ENCODE measurements around the gene DENND6B. TPM values are rescaled to one million over a fixed set of nuclear protein-coding genes. Genes with fewer than 3 reads are reported as not detected.
"Not testable (repeated sequence)": the region's sequence is repeated elsewhere in the genome, so short reads cannot be mapped to it uniquely, and the experiment has no call there.

DENND6B gene
- total and polyA plus RNA-seq, 2 of the 13 experiments (the other 11 are each of a cell fraction or from before 2014, with no cell fraction given), result 0.95 to 3.8 TPM

- CTCF ChIA-PET (ENCODE audit: low intra/inter-chr PET ratio, low total read pairs), result interaction anchor here (1.7 kb wide), 1 partner anchor 46 kb away, joined by 9 read pairs; no protein-coding TSS in a partner anchor
- H3K27me3 ChIP-seq (ENCODE audit: control insufficient read depth in 1 of 2, insufficient read depth in 2 of 2, low read length in 2 of 2); H3K4me3 ChIP-seq (replicated peaks in 1 of 3; ENCODE audit: insufficient read depth in 1 of 3, low read depth in 2 of 3, low read length in 3 of 3); H3K36me3 ChIP-seq (replicated peaks in 1 of 2; ENCODE audit: control insufficient read depth in 1 of 2, insufficient read depth in 2 of 2, low read length in 2 of 2); H2AFZ ChIP-seq (ENCODE audit: low read length); H3K9me3 ChIP-seq (ENCODE audit: low read length); H3K9ac ChIP-seq (ENCODE audit: insufficient read depth, low read depth, low read length); in situ Hi-C loops (cut with HindIII; ENCODE audit: extremely low pct_ligation_motif_present, low pct_unique_long_range_greater_than_20kb); BruUV-seq (replicated peaks); H4K20me1 ChIP-seq (ENCODE audit: insufficient read depth, low read length); H3K79me2 ChIP-seq (ENCODE audit: insufficient read depth, low read length); TF ChIP-seq HNF4G (CRISPR knock-in tag; IDR thresholded peaks at IDR 0.05; ENCODE audit: borderline replicate concordance, low read depth); SOX13 (IDR thresholded peaks at IDR 0.05); SOX6 (IDR thresholded peaks at IDR 0.05): not testable (repeated sequence)
- 18% methylated on average over 10 of the region's 10 CpGs for WGBS (ENCODE audit: low lambda C conversion rate)
- Histone ChIP-seq H3K4me1 (ENCODE audit: insufficient read depth, low read length) (peaks cover 75% of the 10 kb centered on the region), H3K4me2 (ENCODE audit: low read depth, low read length) (peak overlapping the region; percentile 63), H3K27ac (ENCODE audit: extremely low read length, insufficient read depth, low read length) (peak overlapping the region; percentile 78)
- POLR2A ChIA-PET, result interaction anchor here (0.7 to 3.8 kb wide), 5 partner anchors 11 to 29 kb away, joined by 3 to 18 read pairs (median 5); partner anchors contain the start of gene PLXNB2
- DNase-seq (ENCODE audit: low spot score) (peak; percentile 71), FAIRE-seq (peak; percentile 79), ATAC-seq (peak; percentile 55)
- intact Hi-C loops (cut with micrococcal nuclease; ENCODE audit: unreplicated experiment), result loop anchor here (2.0 kb wide), 1 partner anchor 14 kb away; no protein-coding TSS in a partner anchor
- TF ChIP-seq SOX5 (CRISPR knock-in tag; IDR thresholded peaks at IDR 0.05; ENCODE audit: borderline replicate concordance), result peak; percentile 34; the same call in 1 of the 2 replicates
- 0 out of 2 replicates have a peak, but pooled peaks have one; percentile 11 for TF ChIP-seq NR2F6 (IDR thresholded peaks at IDR 0.05)
- 0 out of 2 replicates have a peak, but pooled peaks have one; percentile 49 for TF ChIP-seq NR2F6 (CRISPR knock-in tag; IDR thresholded peaks at IDR 0.05)
- TF ChIP-seq GATAD2A (CRISPR knock-in tag; IDR thresholded peaks at IDR 0.05), result peak; percentile 60
- peak; percentile 37; the same call in 1 of the 2 replicates for TF ChIP-seq YEATS4 (CRISPR knock-in tag; IDR thresholded peaks at IDR 0.05; ENCODE audit: borderline replicate concordance)
- TF ChIP-seq HNF4A (CRISPR knock-in tag; IDR thresholded peaks at IDR 0.05), result peak; percentile 73
- peak; percentile 37; the same call in 1 of the 2 replicates for TF ChIP-seq HDAC1 (CRISPR knock-in tag; IDR thresholded peaks at IDR 0.05)
- 0 out of 2 replicates have a peak, but pooled peaks have one; percentile 49 for TF ChIP-seq HNF4G (IDR thresholded peaks at IDR 0.05; ENCODE audit: borderline replicate concordance, low read depth, low read length)
- TF ChIP-seq ZMYM3 (CRISPR knock-in tag; IDR thresholded peaks at IDR 0.05), result peak; percentile 89
- peak; percentile 83 for TF ChIP-seq ZNF362 (CRISPR knock-in tag; IDR thresholded peaks at IDR 0.05; ENCODE audit: borderline replicate concordance)
- TF ChIP-seq HDAC2 (CRISPR knock-in tag; IDR thresholded peaks at IDR 0.05), result 0 out of 2 replicates have a peak, but pooled peaks have one; percentile 45
- TF ChIP-seq SOX13 (CRISPR knock-in tag; conservative IDR thresholded peaks at IDR 0.05 in 1 of 2, IDR thresholded peaks at IDR 0.05 in 1 of 2), result 0 out of 4 replicates have a peak, but pooled peaks of 1 of the 2 experiments have one; percentile 8
- TF ChIP-seq RXRA (CRISPR knock-in tag; IDR thresholded peaks at IDR 0.05), result peak; percentile 31; the same call in 1 of the 2 replicates
- peak; percentile 38 for TF ChIP-seq SOX6 (CRISPR knock-in tag; IDR thresholded peaks at IDR 0.05)
- TF ChIP-seq PAXIP1 (CRISPR knock-in tag; conservative IDR thresholded peaks at IDR 0.05), result peak; percentile 66
- peak; percentile 28; the same call in 1 of the 2 replicates for TF ChIP-seq ZNF331 (CRISPR knock-in tag; IDR thresholded peaks at IDR 0.05)
- 0 out of 2 replicates have a peak, but pooled peaks have one; percentile 7 for TF ChIP-seq RAD21 (CRISPR knock-in tag; IDR thresholded peaks at IDR 0.05)
- TF ChIP-seq MED1 (CRISPR knock-in tag; IDR thresholded peaks at IDR 0.05), result 0 out of 2 replicates have a peak, but pooled peaks have one; percentile 39
- TF ChIP-seq TARDBP (CRISPR knock-in tag; IDR thresholded peaks at IDR 0.05), result peak; percentile 17; the same call in 1 of the 2 replicates
Measured at GRCh38 chr22:50322382-50323104, 4.3 kb downstream of the DENND6B start.

All from HepG2 (cell line).